ENCODE measurements around the gene PCNA. TPM values are rescaled to one million over a fixed set of nuclear protein-coding genes. Genes with fewer than 3 reads are reported as not detected.

Gene PCNA
- total and polyA plus RNA-seq, 8 donors, result 10.9 to 27.4 (median 16.8) TPM

DNA sequence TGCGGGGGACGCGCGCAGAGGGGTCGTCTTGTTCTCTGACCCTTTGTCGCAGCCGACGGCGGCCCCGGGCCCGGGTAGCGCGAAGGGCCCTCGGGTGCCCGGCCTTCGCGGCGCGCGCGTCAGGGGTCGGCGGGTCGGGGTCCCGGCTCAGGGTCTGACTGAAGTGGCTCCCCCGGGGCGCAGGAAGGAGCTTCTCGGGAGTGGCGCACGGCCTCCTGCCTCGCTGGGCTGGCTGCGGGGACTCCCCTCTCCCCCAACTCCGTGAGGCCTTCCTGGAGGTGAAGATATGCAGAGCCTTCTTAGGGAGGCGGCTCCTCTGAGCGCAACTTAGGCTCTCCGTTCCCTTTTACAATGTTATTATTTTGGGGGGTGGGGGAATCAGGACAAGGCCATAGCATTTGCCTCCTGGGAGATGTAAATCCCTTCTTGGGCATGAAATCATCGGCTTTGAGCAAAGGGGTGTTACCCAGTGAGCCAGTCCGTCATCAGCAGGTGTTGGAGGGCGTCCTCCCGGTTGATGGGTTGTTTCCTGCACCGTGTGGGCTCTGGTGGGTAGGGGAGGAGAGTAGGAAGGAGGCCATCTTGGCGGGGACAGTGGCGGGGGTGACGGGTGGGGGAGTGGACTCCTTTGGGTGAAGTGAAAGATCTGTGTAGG lies 7.6 kb upstream of the PCNA start:
- TF ChIP-seq, protein P1, sequence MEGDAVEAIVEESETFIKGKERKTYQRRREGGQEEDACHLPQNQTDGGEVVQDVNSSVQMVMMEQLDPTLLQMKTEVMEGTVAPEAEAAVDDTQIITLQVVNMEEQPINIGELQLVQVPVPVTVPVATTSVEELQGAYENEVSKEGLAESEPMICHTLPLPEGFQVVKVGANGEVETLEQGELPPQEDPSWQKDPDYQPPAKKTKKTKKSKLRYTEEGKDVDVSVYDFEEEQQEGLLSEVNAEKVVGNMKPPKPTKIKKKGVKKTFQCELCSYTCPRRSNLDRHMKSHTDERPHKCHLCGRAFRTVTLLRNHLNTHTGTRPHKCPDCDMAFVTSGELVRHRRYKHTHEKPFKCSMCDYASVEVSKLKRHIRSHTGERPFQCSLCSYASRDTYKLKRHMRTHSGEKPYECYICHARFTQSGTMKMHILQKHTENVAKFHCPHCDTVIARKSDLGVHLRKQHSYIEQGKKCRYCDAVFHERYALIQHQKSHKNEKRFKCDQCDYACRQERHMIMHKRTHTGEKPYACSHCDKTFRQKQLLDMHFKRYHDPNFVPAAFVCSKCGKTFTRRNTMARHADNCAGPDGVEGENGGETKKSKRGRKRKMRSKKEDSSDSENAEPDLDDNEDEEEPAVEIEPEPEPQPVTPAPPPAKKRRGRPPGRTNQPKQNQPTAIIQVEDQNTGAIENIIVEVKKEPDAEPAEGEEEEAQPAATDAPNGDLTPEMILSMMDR (IDR thresholded peaks at IDR 0.05), result no peak
- Histone ChIP-seq H3K27ac (peak overlapping the region; percentile 93 to 95 (median 93)), H3K4me3 (peak overlapping the region; percentile 84 to 93 (median 92)), H3K9me3 (no peaks in the 10 kb centered on the region), H3K27me3 (no peaks in the 10 kb centered on the region), H3K4me1 (peaks cover 0 to 6% (median 2%) of the 10 kb centered on the region in 3 donors), H3K36me3 (no peaks in the 10 kb centered on the region)
- intact Hi-C loops (cut with DNase I), result loop anchor here in 1 of 3 donors (5.0 kb wide), 1 partner anchor 65 kb away; no protein-coding TSS in a partner anchor
- peak; percentile 6 to 31 (median 20) for ATAC-seq
- FAIRE-seq, result no peak
- 0 to 1% methylated on average over 20 to 44 of the region's 44 CpGs for WGBS, 2 donors
- DNase-seq, result peak; percentile 47 to 87 (median 60)

DNA sequence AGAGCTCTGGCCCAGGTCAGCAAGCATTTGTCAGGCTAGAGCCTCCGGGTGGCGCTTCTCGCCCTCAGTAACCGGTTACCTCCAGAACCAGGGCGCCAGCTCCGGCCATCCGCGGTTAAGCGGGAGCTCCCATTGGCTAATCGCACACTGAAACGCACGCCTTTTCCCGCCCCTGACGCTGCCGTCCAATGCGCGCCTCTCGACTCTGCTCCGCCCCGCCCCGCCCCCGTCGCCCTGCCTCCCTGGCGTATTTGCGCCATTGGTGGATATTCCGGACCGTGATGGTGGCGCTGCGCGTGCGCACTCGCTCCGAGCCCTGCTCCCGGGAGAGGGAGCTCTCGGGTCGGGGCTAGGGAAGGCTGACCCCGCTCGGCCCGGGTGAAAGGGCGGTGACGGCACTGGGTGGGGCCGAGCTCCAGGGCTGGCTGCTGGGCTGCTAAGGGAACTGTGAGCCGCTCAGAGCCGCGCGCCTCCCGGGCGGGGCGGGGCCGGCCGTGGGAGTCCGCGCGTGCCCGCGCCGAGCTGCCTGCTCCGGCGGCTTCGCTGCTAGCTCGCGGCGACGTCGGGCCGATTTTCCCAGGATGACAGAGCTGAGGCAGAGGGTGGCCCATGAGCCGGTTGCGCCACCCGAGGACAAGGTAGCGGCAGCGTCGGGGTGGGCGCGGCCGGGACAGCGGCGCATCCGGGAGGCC lies 6.9 kb upstream of the PCNA start, which contains the start of gene CDS2:
CDS2 (plus strand) TSS at position 497 of the 692 bp plus-strand sequence; CDS start at position 582, 85 bp downstream.
- 0% methylated on average over 65 to 78 of the region's 78 CpGs for WGBS, 2 donors
- no peaks in the 10 kb centered on the region for H3K27me3 ChIP-seq
- TF ChIP-seq, protein P1 (IDR thresholded peaks at IDR 0.05), result peak in 3 of 4 donors; percentile 27 to 50 (median 30)
- H3K4me3 ChIP-seq, result peak within 1 kb of the TSS; percentile 84 to 93 (median 92)
- DNase-seq, result peak; percentile 100
- peaks cover 0 to 6% (median 2%) of the 10 kb centered on the region in 3 donors for H3K4me1 ChIP-seq
- peak within 1 kb of the TSS; percentile 93 to 95 (median 93) for H3K27ac ChIP-seq
- no peaks in the 10 kb centered on the region for H3K36me3 ChIP-seq
- H3K9me3 ChIP-seq, result no peaks in the 10 kb centered on the region
- intact Hi-C loops (cut with DNase I), result loop anchor here in 1 of 3 donors (5.0 kb wide), 1 partner anchor 66 kb away; no protein-coding TSS in a partner anchor
- peak; percentile 92 to 96 (median 92) for ATAC-seq
- FAIRE-seq, result peak; percentile 78

DNA sequence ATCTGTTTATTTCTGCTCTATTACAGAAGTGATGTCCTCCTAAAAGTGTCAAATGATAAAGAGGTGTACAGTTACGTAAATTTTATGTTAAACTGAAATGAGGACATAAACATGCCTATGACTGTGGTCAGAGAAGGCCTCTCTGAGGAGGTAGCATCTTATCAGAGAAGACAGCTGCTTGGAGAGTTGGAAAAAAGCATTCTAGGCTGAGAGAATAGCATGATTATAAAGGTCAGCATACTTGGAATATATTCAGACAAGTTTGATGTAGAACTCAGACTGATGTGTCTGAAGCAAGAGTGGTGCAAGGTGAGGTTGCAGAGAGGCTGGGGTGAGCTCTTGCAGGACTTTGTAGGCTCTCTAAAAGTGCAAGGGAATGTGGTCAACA lies 3.1 kb upstream of the PCNA start:
- DNase-seq (no peak), FAIRE-seq (no peak), ATAC-seq (no peak)
- Histone ChIP-seq H3K4me3 (no peak overlapping the region), H3K9me3 (no peaks in the 10 kb centered on the region), H3K36me3 (peaks cover 0 to under 1% (median 0%) of the 10 kb centered on the region in 3 donors), H3K27ac (no peak overlapping the region), H3K27me3 (no peaks in the 10 kb centered on the region), H3K4me1 (peaks cover 8 to 9% (median 8%) of the 10 kb centered on the region in 3 donors)
- TF ChIP-seq, protein P1 (IDR thresholded peaks at IDR 0.05), result no peak
- WGBS, 2 donors, result 87 to 95% methylated on average over 1 of the region's 1 CpG
- intact Hi-C loops (cut with DNase I), result no loop called here

DNA sequence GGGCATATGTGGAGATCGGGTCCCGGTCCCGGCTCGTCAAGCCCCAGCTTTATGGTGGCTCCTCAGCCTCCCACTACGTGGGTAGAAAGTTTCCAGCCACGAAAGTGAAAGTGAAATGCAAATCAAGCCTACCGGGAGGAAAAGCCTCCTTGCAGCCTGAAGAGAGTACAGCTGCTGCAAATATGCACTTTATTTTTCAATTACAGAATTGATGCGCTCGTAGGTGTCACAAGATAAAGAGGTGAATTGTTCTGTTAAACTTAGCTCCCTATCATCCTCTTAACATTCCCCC lies 373 bp upstream of the PCNA start:
- 0 to 2% methylated on average over 9 of the region's 9 CpGs for WGBS, 2 donors
- intact Hi-C loops (cut with DNase I), result no loop called here

More for the DNA sequence above, 373 bp upstream of the PCNA start:
- Histone ChIP-seq H3K27me3 (no peaks in the 10 kb centered on the region), H3K27ac (peak overlapping the region; percentile 79 to 86 (median 85)), H3K36me3 (peaks cover 0 to 28% (median 0%) of the 10 kb centered on the region in 3 donors), H3K4me3 (peak overlapping the region; percentile 52 to 80 (median 72)), H3K4me1 (peaks cover 9 to 13% (median 10%) of the 10 kb centered on the region in 3 donors), H3K9me3 (no peaks in the 10 kb centered on the region)
- no peak for ATAC-seq
- DNase-seq, result no peak
- no peak for FAIRE-seq
- TF ChIP-seq, protein P1 (IDR thresholded peaks at IDR 0.05), result no peak
